Measurements from ENCODE around the gene PDCD11. TPM values are rescaled to one million over a fixed set of nuclear protein-coding genes. Genes with fewer than 3 reads are reported as not detected.

Gene PDCD11
- total RNA-seq, 1 experiment from 2014 or later: 78.8 TPM

DNA sequence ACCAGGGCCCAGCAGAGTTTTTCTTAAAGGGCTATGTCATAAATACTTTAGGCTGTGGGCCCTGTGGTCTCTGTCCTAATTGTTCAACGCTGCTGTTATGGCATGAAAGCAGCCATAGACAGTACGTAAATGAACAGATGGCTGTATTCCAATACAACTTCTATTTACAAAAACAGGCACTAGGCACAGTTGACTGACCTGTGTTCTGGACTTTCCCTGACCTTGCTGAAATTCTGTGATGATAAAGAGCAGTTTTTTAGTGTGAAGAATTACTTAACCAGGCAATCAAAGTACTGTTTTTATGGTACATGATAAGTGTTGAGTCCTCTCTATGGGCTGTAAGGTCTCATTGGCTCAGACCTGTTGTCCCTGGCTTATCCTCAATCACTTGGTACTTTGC, 17.1 kb downstream of the PDCD11 start (continued):
- TF ChIP-seq, protein P1, sequence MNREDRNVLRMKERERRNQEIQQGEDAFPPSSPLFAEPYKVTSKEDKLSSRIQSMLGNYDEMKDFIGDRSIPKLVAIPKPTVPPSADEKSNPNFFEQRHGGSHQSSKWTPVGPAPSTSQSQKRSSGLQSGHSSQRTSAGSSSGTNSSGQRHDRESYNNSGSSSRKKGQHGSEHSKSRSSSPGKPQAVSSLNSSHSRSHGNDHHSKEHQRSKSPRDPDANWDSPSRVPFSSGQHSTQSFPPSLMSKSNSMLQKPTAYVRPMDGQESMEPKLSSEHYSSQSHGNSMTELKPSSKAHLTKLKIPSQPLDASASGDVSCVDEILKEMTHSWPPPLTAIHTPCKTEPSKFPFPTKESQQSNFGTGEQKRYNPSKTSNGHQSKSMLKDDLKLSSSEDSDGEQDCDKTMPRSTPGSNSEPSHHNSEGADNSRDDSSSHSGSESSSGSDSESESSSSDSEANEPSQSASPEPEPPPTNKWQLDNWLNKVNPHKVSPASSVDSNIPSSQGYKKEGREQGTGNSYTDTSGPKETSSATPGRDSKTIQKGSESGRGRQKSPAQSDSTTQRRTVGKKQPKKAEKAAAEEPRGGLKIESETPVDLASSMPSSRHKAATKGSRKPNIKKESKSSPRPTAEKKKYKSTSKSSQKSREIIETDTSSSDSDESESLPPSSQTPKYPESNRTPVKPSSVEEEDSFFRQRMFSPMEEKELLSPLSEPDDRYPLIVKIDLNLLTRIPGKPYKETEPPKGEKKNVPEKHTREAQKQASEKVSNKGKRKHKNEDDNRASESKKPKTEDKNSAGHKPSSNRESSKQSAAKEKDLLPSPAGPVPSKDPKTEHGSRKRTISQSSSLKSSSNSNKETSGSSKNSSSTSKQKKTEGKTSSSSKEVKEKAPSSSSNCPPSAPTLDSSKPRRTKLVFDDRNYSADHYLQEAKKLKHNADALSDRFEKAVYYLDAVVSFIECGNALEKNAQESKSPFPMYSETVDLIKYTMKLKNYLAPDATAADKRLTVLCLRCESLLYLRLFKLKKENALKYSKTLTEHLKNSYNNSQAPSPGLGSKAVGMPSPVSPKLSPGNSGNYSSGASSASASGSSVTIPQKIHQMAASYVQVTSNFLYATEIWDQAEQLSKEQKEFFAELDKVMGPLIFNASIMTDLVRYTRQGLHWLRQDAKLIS (CRISPR knock-in tag; IDR thresholded peaks at IDR 0.05; ENCODE audit: borderline replicate concordance): no peak
- TF ChIP-seq ZNF396 (CRISPR knock-in tag; IDR thresholded peaks at IDR 0.05; ENCODE audit: borderline replicate concordance) (no peak), NFE2L1 (CRISPR knock-in tag; IDR thresholded peaks at IDR 0.05) (no peak)

DNA sequence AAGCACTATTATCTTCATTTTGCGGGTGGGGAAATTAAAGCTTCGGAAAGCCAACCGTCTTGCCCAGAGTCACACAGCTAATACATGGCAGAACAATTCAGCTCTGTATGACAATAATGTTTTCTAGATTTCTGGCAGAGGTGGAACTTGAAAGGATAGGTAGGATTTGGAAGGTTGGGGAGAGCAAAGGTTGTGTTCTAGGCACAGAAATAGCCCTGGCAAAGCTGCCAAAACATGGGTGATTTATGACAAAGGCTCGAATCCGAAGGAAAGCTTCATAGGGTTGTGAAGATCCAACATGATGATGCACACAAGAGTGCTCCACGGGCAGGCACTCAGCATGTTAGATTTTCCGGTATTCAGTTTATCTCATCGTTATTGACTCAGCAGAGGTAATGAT, 19.2 kb downstream of the PDCD11 start:
- H3K4me3 Mint-ChIP-seq: no peak overlapping the region
- no peak for ATAC-seq
- no peaks in the 10 kb centered on the region for H3K4me1 Mint-ChIP-seq

More for the DNA sequence above, 19.2 kb downstream of the PDCD11 start:
- Mint-ChIP-seq H3K9me3 (no peaks in the 10 kb centered on the region), H3K36me3 (peaks cover 83% of the 10 kb centered on the region), H3K27me3 (ENCODE audit: low read depth) (no peaks in the 10 kb centered on the region), H3K27ac (no peak overlapping the region)
- no peak for DNase-seq (ENCODE audit: low spot score)
- POLR2A ChIA-PET: no interaction called here
- TF ChIP-seq, protein P2, sequence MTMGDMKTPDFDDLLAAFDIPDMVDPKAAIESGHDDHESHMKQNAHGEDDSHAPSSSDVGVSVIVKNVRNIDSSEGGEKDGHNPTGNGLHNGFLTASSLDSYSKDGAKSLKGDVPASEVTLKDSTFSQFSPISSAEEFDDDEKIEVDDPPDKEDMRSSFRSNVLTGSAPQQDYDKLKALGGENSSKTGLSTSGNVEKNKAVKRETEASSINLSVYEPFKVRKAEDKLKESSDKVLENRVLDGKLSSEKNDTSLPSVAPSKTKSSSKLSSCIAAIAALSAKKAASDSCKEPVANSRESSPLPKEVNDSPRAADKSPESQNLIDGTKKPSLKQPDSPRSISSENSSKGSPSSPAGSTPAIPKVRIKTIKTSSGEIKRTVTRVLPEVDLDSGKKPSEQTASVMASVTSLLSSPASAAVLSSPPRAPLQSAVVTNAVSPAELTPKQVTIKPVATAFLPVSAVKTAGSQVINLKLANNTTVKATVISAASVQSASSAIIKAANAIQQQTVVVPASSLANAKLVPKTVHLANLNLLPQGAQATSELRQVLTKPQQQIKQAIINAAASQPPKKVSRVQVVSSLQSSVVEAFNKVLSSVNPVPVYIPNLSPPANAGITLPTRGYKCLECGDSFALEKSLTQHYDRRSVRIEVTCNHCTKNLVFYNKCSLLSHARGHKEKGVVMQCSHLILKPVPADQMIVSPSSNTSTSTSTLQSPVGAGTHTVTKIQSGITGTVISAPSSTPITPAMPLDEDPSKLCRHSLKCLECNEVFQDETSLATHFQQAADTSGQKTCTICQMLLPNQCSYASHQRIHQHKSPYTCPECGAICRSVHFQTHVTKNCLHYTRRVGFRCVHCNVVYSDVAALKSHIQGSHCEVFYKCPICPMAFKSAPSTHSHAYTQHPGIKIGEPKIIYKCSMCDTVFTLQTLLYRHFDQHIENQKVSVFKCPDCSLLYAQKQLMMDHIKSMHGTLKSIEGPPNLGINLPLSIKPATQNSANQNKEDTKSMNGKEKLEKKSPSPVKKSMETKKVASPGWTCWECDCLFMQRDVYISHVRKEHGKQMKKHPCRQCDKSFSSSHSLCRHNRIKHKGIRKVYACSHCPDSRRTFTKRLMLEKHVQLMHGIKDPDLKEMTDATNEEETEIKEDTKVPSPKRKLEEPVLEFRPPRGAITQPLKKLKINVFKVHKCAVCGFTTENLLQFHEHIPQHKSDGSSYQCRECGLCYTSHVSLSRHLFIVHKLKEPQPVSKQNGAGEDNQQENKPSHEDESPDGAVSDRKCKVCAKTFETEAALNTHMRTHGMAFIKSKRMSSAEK (CRISPR knock-in tag; IDR thresholded peaks at IDR 0.05; ENCODE audit: borderline replicate concordance): no peak
- TF ChIP-seq FOXJ3 (CRISPR knock-in tag; IDR thresholded peaks at IDR 0.05; ENCODE audit: borderline replicate concordance): no peak
- TF ChIP-seq, protein P3, sequence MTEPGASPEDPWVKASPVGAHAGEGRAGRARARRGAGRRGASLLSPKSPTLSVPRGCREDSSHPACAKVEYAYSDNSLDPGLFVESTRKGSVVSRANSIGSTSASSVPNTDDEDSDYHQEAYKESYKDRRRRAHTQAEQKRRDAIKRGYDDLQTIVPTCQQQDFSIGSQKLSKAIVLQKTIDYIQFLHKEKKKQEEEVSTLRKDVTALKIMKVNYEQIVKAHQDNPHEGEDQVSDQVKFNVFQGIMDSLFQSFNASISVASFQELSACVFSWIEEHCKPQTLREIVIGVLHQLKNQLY (CRISPR knock-in tag; IDR thresholded peaks at IDR 0.05): no peak
- no peak for TF ChIP-seq JUN (CRISPR knock-in tag; IDR thresholded peaks at IDR 0.05)
- TF ChIP-seq NFE2L1 (CRISPR knock-in tag; IDR thresholded peaks at IDR 0.05): no peak
- no peak for TF ChIP-seq GTF2I (CRISPR knock-in tag; conservative IDR thresholded peaks at IDR 0.05)
- TF ChIP-seq, protein P4, sequence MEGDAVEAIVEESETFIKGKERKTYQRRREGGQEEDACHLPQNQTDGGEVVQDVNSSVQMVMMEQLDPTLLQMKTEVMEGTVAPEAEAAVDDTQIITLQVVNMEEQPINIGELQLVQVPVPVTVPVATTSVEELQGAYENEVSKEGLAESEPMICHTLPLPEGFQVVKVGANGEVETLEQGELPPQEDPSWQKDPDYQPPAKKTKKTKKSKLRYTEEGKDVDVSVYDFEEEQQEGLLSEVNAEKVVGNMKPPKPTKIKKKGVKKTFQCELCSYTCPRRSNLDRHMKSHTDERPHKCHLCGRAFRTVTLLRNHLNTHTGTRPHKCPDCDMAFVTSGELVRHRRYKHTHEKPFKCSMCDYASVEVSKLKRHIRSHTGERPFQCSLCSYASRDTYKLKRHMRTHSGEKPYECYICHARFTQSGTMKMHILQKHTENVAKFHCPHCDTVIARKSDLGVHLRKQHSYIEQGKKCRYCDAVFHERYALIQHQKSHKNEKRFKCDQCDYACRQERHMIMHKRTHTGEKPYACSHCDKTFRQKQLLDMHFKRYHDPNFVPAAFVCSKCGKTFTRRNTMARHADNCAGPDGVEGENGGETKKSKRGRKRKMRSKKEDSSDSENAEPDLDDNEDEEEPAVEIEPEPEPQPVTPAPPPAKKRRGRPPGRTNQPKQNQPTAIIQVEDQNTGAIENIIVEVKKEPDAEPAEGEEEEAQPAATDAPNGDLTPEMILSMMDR (IDR thresholded peaks at IDR 0.05): no peak
- TF ChIP-seq, protein P5, sequence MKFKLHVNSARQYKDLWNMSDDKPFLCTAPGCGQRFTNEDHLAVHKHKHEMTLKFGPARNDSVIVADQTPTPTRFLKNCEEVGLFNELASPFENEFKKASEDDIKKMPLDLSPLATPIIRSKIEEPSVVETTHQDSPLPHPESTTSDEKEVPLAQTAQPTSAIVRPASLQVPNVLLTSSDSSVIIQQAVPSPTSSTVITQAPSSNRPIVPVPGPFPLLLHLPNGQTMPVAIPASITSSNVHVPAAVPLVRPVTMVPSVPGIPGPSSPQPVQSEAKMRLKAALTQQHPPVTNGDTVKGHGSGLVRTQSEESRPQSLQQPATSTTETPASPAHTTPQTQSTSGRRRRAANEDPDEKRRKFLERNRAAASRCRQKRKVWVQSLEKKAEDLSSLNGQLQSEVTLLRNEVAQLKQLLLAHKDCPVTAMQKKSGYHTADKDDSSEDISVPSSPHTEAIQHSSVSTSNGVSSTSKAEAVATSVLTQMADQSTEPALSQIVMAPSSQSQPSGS (CRISPR knock-in tag; IDR thresholded peaks at IDR 0.05; ENCODE audit: borderline replicate concordance, low read depth): no peak
- TF ChIP-seq TP53 (CRISPR knock-in tag; IDR thresholded peaks at IDR 0.05): no peak
- no peak for TF ChIP-seq CBFB (CRISPR knock-in tag; IDR thresholded peaks at IDR 0.05; ENCODE audit: low read depth)
- CTCF ChIA-PET: interaction anchor here (1.2 to 2.6 kb wide), 4 partner anchors 10 to 70 kb away, joined by 3 to 15 read pairs (median 4); partner anchors contain the start of gene CALHM2
